Heart left ventricle (tissue), 13 donors: ENCODE measurements around the gene EMID1.

Experiments
- CTCF ChIP-seq, 12 donors: fragments of 200-600 bp; sonication (generic) in 4 of 12; IDR thresholded peaks; one replicate each; pipeline versions ENCODE4 v1.5.0 to v1.8.0; 2018 to 2022; ENCODE audit warnings: antibody characterized with exemption in 12 of 12, mild to moderate bottlenecking in 5 of 12
- POLR2A ChIP-seq, 2 donors: fragments of 450-650 bp; IDR thresholded peaks; one replicate each; pipeline ENCODE4 v1.6.1; 2017; ENCODE audit warnings: antibody characterized with exemption in 2 of 2, mild to moderate bottlenecking in 2 of 2, moderate library complexity in 2 of 2
- donor health status: ischemic (EF 13 %, LVEDD 7.1; RV severe dilation, severe dysfunction).
- donor health status: DM: no; HTN: yes; CAD: no.
- donor health status: DM: no; HTN: no; CAD: no.
- donor health status: ischemic (EF 25% LVEDD 6.9; RV normal size, moderate dysfunction).
- donor health status: ischemic (EF 25% LVEDD 5.7; RV mildly dilated, moderate dysfunction).
- donor health status: ischemic (EF 35%, LVEDD 5.7; RV mildly dilated, moderate dysfunction).
- donor health status: nonischemic (EF 11% LVEDD 7.7; RV severe dilation, severe dysfunction).
- donor health status: DM: yes; HTN: yes; CAD: no.
- donor health status: PGD.
- donor health status: ischemic (EF 29% LVEDD 5.4; RV normal size, mild dysfunction).
- donor health status: nonischemic (EF 23%, LVEDD 6.1; RV moderate dilation, normal function).

- TF ChIP-seq CTCF (IDR thresholded peaks at IDR 0.05) (no peak), POLR2A (IDR thresholded peaks at IDR 0.05) (no peak)
Observed at GRCh38 chr22:29190051-29190450, 15.6 kb upstream of the EMID1 start.
